ENCODE measurements around the gene PLD1.

- TF ChIP-seq CTCF (IDR thresholded peaks at IDR 0.05; ENCODE audit: control extremely low read depth in 1 of 3, insufficient read depth in 1 of 3, low read depth in 1 of 3, low read length in 3 of 3) (no peak), MAX (IDR thresholded peaks at IDR 0.05) (no peak), CHD2 (IDR thresholded peaks at IDR 0.05; ENCODE audit: low read length) (no peak), POLR2A (IDR thresholded peaks at IDR 0.05; ENCODE audit: control extremely low read depth in 1 of 2, low read depth in 2 of 2, low read length in 2 of 2) (no peak), EZH2 (IDR thresholded peaks at IDR 0.05; ENCODE audit: low read depth, low read length, severe bottlenecking) (no peak), TAF7 (optimal IDR thresholded peaks at IDR 0.05; ENCODE audit: borderline replicate concordance, low read depth, low read length) (no peak)
Measured at GRCh38 chr3:171666516-171666915, 143.8 kb downstream of the PLD1 start.

All from H1 (cell line).